WTC11 (cell line): ENCODE data around the gene TRIM23. TPM values are rescaled to one million over a fixed set of nuclear protein-coding genes. Genes with fewer than 3 reads are reported as not detected.

Experiments used
- ATAC-seq: fragments of 200-7000 bp; cut with Tn5 transposase; 2 replicates; pipeline ENCODE4 v1.10.0; 2021; ENCODE audit warnings: mild to moderate bottlenecking, moderate library complexity
- CTCF ChIA-PET: fragments of 300-600 bp; sonication (Branson Sonifier 250); formaldehyde crosslinking; loops from one replicate; lab custom pipeline; 2021; ENCODE audit warnings: antibody characterized with exemption; lab: Charles Lee
- POLR2A ChIA-PET: fragments of 350-600 bp; sonication (Branson Sonifier 250); formaldehyde crosslinking; loops from one replicate; lab custom pipeline; 2021; ENCODE audit warnings: antibody characterized with exemption; lab: Charles Lee
- DNase-seq: peaks from one replicate; pipeline ENCODE4 v3.0.0; 2021; ENCODE audit warnings: low spot score
- H3K27ac Mint-ChIP-seq: 2 replicates; pipeline ENCODE4 v1.8.0; 2021; ENCODE audit warnings: mixed read lengths
- H3K27me3 Mint-ChIP-seq: 2 replicates; pipeline ENCODE4 v1.8.0; 2021; ENCODE audit warnings: low read depth, mild to moderate bottlenecking, moderate library complexity, mixed read lengths
- H3K36me3 Mint-ChIP-seq: 2 replicates; pipeline ENCODE4 v1.8.0; 2021; ENCODE audit warnings: mixed read lengths
- H3K4me1 Mint-ChIP-seq: 2 replicates; pipeline ENCODE4 v1.8.0; 2022; ENCODE audit warnings: mixed read lengths
- H3K4me3 Mint-ChIP-seq: 2 replicates; pipeline ENCODE4 v1.8.0; 2021; ENCODE audit warnings: mild to moderate bottlenecking, moderate library complexity, mixed read lengths
- H3K9me3 Mint-ChIP-seq: 2 replicates; pipeline ENCODE4 v1.8.0; 2021; ENCODE audit warnings: mixed read lengths
- ARID4B ChIP-seq: sonication (generic); formaldehyde crosslinking; IDR thresholded peaks from 2 replicates; pipeline ENCODE4 v1.8.0; 2023; ENCODE audit warnings: missing genetic modification reagents, mild to moderate bottlenecking, borderline replicate concordance
- ATF1 ChIP-seq: sonication (generic); formaldehyde crosslinking; IDR thresholded peaks from 2 replicates; pipeline ENCODE4 v1.8.1; 2023; ENCODE audit warnings: mild to moderate bottlenecking, moderate library complexity, missing genetic modification reagents
- CDX4 ChIP-seq: fragments of 250-450 bp; sonication (Bioruptor Pico); IDR thresholded peaks from 2 replicates; pipeline ENCODE4 v1.9.0; 2021; ENCODE audit warnings: moderate library complexity, mild to moderate bottlenecking, inconsistent platforms, borderline replicate concordance
- ETV6 ChIP-seq: sonication (generic); formaldehyde crosslinking; IDR thresholded peaks from 2 replicates; pipeline ENCODE4 v1.8.1; 2022; ENCODE audit warnings: mild to moderate bottlenecking, missing genetic modification reagents
- GABPB1 ChIP-seq: sonication (generic); formaldehyde crosslinking; IDR thresholded peaks from 2 replicates; pipeline ENCODE4 v1.8.1; 2023; ENCODE audit warnings: mild to moderate bottlenecking, missing genetic modification reagents
- GRHL2 ChIP-seq: fragments of 250-450 bp; sonication (Bioruptor Pico); IDR thresholded peaks from 2 replicates; pipeline ENCODE4 v1.8.0; 2022; ENCODE audit warnings: mild to moderate bottlenecking, moderate library complexity; ENCODE audit not compliant: insufficient replicate concordance, severe bottlenecking
- GTF2I ChIP-seq: fragments of 250-450 bp; sonication (Bioruptor Pico); conservative IDR thresholded peaks from 2 replicates; pipeline ENCODE4 v1.4.0; 2021; ENCODE audit warnings: mild to moderate bottlenecking
- HMGXB4 ChIP-seq: sonication (generic); formaldehyde crosslinking; IDR thresholded peaks from 2 replicates; pipeline ENCODE4 v1.8.1; 2023; ENCODE audit warnings: mild to moderate bottlenecking, moderate library complexity, missing genetic modification reagents
- JAZF1 ChIP-seq: fragments of 250-450 bp; sonication (Bioruptor Pico); IDR thresholded peaks from 2 replicates; pipeline ENCODE4 v1.9.0; 2021; ENCODE audit warnings: moderate library complexity, mild to moderate bottlenecking, inconsistent platforms
- MLX ChIP-seq: sonication (generic); formaldehyde crosslinking; IDR thresholded peaks from 2 replicates; pipeline ENCODE4 v1.8.1; 2023; ENCODE audit warnings: mild to moderate bottlenecking, missing genetic modification reagents, moderate library complexity
- OVOL2 ChIP-seq: fragments of 250-450 bp; sonication (Bioruptor Pico); IDR thresholded peaks from 2 replicates; pipeline ENCODE4 v1.9.0; 2021; ENCODE audit warnings: mild to moderate bottlenecking, borderline replicate concordance
- PREB ChIP-seq: sonication (generic); formaldehyde crosslinking; IDR thresholded peaks from 2 replicates; pipeline ENCODE4 v1.8.1; 2022; ENCODE audit warnings: mild to moderate bottlenecking, missing genetic modification reagents, moderate library complexity, borderline replicate concordance
- RORB ChIP-seq: fragments of 250-450 bp; sonication (Bioruptor Pico); IDR thresholded peaks from 2 replicates; pipeline ENCODE4 v1.9.0; 2021; ENCODE audit warnings: mild to moderate bottlenecking
- SP1 ChIP-seq: sonication (generic); formaldehyde crosslinking; conservative IDR thresholded peaks from 2 replicates; pipeline ENCODE4 v1.8.1; 2022; ENCODE audit warnings: missing genetic modification reagents
- ZBTB21 ChIP-seq: sonication (generic); formaldehyde crosslinking; IDR thresholded peaks from 2 replicates; pipeline ENCODE4 v1.8.1; 2023; ENCODE audit warnings: mild to moderate bottlenecking, missing genetic modification reagents, borderline replicate concordance
- ZBTB43 ChIP-seq: sonication (generic); formaldehyde crosslinking; IDR thresholded peaks from 2 replicates; pipeline ENCODE4 v1.8.1; 2023; ENCODE audit warnings: mild to moderate bottlenecking, missing genetic modification reagents
- ZNF263 ChIP-seq: sonication (generic); formaldehyde crosslinking; IDR thresholded peaks from 2 replicates; pipeline ENCODE4 v1.8.1; 2022; ENCODE audit warnings: low read depth, mild to moderate bottlenecking, moderate library complexity, missing genetic modification reagents
- ZNF281 ChIP-seq: sonication (generic); formaldehyde crosslinking; IDR thresholded peaks from 2 replicates; pipeline ENCODE4 v1.8.0; 2023; ENCODE audit warnings: mild to moderate bottlenecking, missing genetic modification reagents
- ZNF416 ChIP-seq: fragments of 250-450 bp; sonication (Bioruptor Pico); IDR thresholded peaks from 2 replicates; pipeline ENCODE4 v1.9.0; 2021; ENCODE audit warnings: mild to moderate bottlenecking, inconsistent platforms
- total RNA-seq: library from RNA; stranded (reverse); gene quantifications from 3 replicates; pipeline ENCODE4 v1.2.3, GENCODE V29; 2021

TRIM23 gene
- total RNA-seq, 1 experiment from 2014 or later: 11.8 TPM

- TF ChIP-seq HMGXB4: no peak
- TF ChIP-seq ZBTB21 (CRISPR knock-in tag): no peak
- TF ChIP-seq GTF2I (CRISPR knock-in tag): no peak
- TF ChIP-seq ZBTB43: no peak
- no peak for TF ChIP-seq GRHL2
- TF ChIP-seq OVOL2 (CRISPR knock-in tag): no peak
- no peak for TF ChIP-seq ATF1 (CRISPR knock-in tag)
- no peak for TF ChIP-seq ZNF281 (CRISPR knock-in tag)
- TF ChIP-seq SP1 (CRISPR knock-in tag): no peak
- no peak for TF ChIP-seq JAZF1 (CRISPR knock-in tag)
- no peak for TF ChIP-seq PREB
- no peak for TF ChIP-seq CDX4 (CRISPR knock-in tag)
- no peak for TF ChIP-seq ETV6 (CRISPR knock-in tag)
- TF ChIP-seq MLX (CRISPR knock-in tag): no peak
- no peak for TF ChIP-seq GABPB1 (CRISPR knock-in tag)
- no peak overlapping the region for H3K4me3 Mint-ChIP-seq
These were observed 6.8 kb upstream of the TRIM23 start for GRCh38 chr5:65630981-65631380.

GRCh38 chr5:65625743-65626142, 1.6 kb upstream of the TRIM23 start:
- ATAC-seq: no peak
- H3K36me3 Mint-ChIP-seq: peaks cover 11% of the 10 kb centered on the region; the same call in 1 of the 2 replicates
- no peak for DNase-seq
- no peaks in the 10 kb centered on the region for H3K27me3 Mint-ChIP-seq
- POLR2A ChIA-PET: interaction anchor here (1.5 kb wide), 1 partner anchor 63 kb away, joined by 6 read pairs; the partner anchor contains the start of genes CENPK and PPWD1
- H3K27ac Mint-ChIP-seq: peak overlapping the region; percentile 97
- H3K4me3 Mint-ChIP-seq: peak overlapping the region; percentile 99
- H3K4me1 Mint-ChIP-seq: peaks cover 14% of the 10 kb centered on the region
- no peaks in the 10 kb centered on the region for H3K9me3 Mint-ChIP-seq
- CTCF ChIA-PET: no interaction called here
- TF ChIP-seq RORB: no peak
- no peak for TF ChIP-seq GABPB1 (CRISPR knock-in tag)
- TF ChIP-seq CDX4 (CRISPR knock-in tag): no peak
- no peak for TF ChIP-seq ZNF416 (CRISPR knock-in tag)
- no peak for TF ChIP-seq ZBTB43
- TF ChIP-seq ARID4B (CRISPR knock-in tag): no peak
- TF ChIP-seq ZNF263: no peak

More at GRCh38 chr5:65630981-65631380, 6.8 kb upstream of the TRIM23 start:
- H3K4me1 Mint-ChIP-seq: peaks cover 3% of the 10 kb centered on the region
- H3K36me3 Mint-ChIP-seq: peaks cover 14% of the 10 kb centered on the region; the same call in 1 of the 2 replicates
- ChIA-PET POLR2A (no interaction called here), CTCF (no interaction called here)
- no peak overlapping the region for H3K27ac Mint-ChIP-seq
- no peak for DNase-seq
- no peaks in the 10 kb centered on the region for H3K27me3 Mint-ChIP-seq
- H3K9me3 Mint-ChIP-seq: no peaks in the 10 kb centered on the region
- no peak for ATAC-seq
